Testis (tissue), 3 donors: ENCODE results near the gene GPC4. TPM values are rescaled to one million over a fixed set of nuclear protein-coding genes. Genes with fewer than 3 reads are reported as not detected.

ENCODE experiments used
- DNase-seq: peaks from one replicate; pipeline ENCODE4 v3.0.0-alpha.2; 2019
- H3K27ac ChIP-seq, 2 donors: fragments of 200-600 bp; sonication (generic); one replicate each; pipeline ENCODE4 v1.5.1; 2019
- H3K27me3 ChIP-seq: fragments of 200-600 bp; sonication (generic); one replicate; pipeline ENCODE4 v1.5.1; 2019
- H3K36me3 ChIP-seq: fragments of 200-600 bp; sonication (generic); one replicate; pipeline ENCODE4 v1.5.1; 2017; ENCODE audit warnings: low read depth; ENCODE audit errors: missing control alignments
- H3K4me1 ChIP-seq: fragments of 200-600 bp; sonication (generic); one replicate; pipeline ENCODE4 v1.5.1; 2019
- H3K4me3 ChIP-seq, 2 donors: fragments of 200-600 bp; sonication (generic); one replicate each; pipeline ENCODE4 v1.5.1; 2017 to 2019
- H3K9me3 ChIP-seq: fragments of 200-600 bp; sonication (generic); one replicate; pipeline ENCODE4 v1.5.1; 2017
- POLR2A ChIP-seq: fragments of 450-650 bp; IDR thresholded peaks from one replicate; pipeline ENCODE4 v1.6.1; 2017; ENCODE audit warnings: antibody characterized with exemption, mild to moderate bottlenecking, moderate library complexity
- WGBS, 2 donors: methylation state at CpG; one replicate each; pipeline ENCODE4 v1.1.5; 2018; 5-methylcytosine and 5-hydroxymethylcytosine counted together
- intact Hi-C: fragments of 100-400 bp; cut with DNase I; formaldehyde crosslinking; loops from one replicate; pipeline ENCODE4 v1.15.1; 2023; ENCODE audit warnings: low total_unique reads
- polyA plus RNA-seq: library from polyadenylated mRNA; stranded (reverse); fragments of 350-450 nt; fragmentation: Illumina TruSeq; extraction: RNeasy Lipid Tissue Mini Kit (QIAGEN cat#74804); gene quantifications from one replicate; pipeline ENCODE4 v1.2.3, GENCODE V29; 2014; ENCODE audit warnings: low read depth, low replicate concordance; ENCODE audit not compliant: insufficient read depth
- total RNA-seq, 2 donors: library from RNA; depleted of rRNA; stranded (reverse); fragments of >200 nt; gene quantifications; one replicate each; pipeline ENCODE4 v1.2.3, GENCODE V29; 2016
- TF ChIP-seq, protein P1 (sequence below), 3 experiments: fragments of 450-650 bp in 2 of 3; fragments of 200-600 bp in 1 of 3; sonication (generic) in 1 of 3; IDR thresholded peaks; one replicate each; pipeline ENCODE4 v1.5.1; 2016 to 2019; ENCODE audit warnings: antibody characterized with exemption in 3 of 3, mild to moderate bottlenecking in 2 of 3, moderate library complexity in 1 of 3

GPC4 gene
- total and polyA plus RNA-seq, 3 donors from 2014 or later: 13.8 to 17.8 (median 15.9) TPM

DNA sequence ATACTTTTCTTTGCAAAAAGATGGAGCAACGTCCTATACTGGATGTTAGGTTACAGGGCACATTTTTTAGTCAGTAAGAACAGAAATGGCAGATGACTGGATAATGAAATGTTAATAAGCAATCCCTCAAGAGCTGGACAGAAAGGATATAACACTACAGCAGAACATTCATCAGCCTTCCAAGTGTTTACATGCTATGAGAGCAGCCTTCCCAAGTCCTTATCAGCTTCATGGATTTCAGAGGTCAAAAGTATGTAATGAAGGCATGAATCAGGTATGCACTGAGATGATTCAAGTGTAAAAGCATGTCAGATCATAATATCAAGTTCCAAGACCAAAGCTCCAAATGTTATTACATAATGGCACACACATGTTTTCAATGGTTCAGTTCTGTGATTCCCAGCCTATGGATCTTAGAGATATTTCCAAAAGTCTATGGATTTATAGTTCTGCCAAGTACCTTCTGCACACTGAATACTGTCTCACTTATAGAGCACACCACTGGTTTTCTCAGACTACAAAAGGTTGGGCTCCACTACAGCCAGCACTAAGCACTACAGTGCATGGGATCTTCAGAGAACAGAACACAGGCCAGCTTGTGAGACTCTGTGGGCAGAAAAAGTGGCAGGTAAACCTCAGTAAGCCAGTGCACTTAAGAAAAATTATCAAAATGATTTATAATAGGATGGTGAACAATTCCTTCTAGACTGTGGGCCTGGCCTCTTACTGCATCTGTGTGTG, 49.2 kb downstream of the GPC4 start:
- no peak for DNase-seq
- WGBS, 2 donors: 42 to 52% methylated on average over 1 of the region's 1 CpG

DNA sequence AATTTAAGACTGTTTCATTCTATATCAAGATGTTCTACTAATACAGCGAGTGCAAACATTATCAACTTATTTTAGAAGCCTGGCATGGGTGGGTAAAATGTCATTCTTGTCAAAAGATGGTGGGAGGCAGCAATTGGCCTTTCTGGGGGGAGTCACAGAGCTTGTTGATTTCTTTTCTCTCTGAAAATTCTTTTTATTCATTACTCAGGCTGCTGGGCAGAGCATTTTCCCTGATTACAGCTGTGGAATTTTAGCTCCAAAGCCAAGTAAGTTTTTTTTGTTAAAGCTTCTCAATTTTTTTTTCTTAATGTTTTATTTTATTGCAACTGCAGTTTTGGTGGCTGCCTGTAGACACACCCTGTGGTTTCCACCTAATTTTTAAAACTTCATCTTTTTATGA, 50.4 kb downstream of the GPC4 start:
- no peak overlapping the region for H3K4me3 ChIP-seq
- no peak for DNase-seq
- H3K27me3 ChIP-seq: no peaks in the 10 kb centered on the region
- no peaks in the 10 kb centered on the region for H3K9me3 ChIP-seq
- no peaks in the 10 kb centered on the region for H3K36me3 ChIP-seq
- no peak for TF ChIP-seq POLR2A
- TF ChIP-seq, protein P1, sequence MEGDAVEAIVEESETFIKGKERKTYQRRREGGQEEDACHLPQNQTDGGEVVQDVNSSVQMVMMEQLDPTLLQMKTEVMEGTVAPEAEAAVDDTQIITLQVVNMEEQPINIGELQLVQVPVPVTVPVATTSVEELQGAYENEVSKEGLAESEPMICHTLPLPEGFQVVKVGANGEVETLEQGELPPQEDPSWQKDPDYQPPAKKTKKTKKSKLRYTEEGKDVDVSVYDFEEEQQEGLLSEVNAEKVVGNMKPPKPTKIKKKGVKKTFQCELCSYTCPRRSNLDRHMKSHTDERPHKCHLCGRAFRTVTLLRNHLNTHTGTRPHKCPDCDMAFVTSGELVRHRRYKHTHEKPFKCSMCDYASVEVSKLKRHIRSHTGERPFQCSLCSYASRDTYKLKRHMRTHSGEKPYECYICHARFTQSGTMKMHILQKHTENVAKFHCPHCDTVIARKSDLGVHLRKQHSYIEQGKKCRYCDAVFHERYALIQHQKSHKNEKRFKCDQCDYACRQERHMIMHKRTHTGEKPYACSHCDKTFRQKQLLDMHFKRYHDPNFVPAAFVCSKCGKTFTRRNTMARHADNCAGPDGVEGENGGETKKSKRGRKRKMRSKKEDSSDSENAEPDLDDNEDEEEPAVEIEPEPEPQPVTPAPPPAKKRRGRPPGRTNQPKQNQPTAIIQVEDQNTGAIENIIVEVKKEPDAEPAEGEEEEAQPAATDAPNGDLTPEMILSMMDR (IDR thresholded peaks at IDR 0.05): no peak
- WGBS, 2 donors: 14 to 19% methylated on average over 1 of the region's 1 CpG
- H3K27ac ChIP-seq: no peak overlapping the region
- intact Hi-C loops: no loop called here
- H3K4me1 ChIP-seq: peaks cover 3% of the 10 kb centered on the region

More for the DNA sequence above, 49.2 kb downstream of the GPC4 start:
- H3K36me3 ChIP-seq: no peaks in the 10 kb centered on the region
- H3K4me1 ChIP-seq: peaks cover 3% of the 10 kb centered on the region
- no peak overlapping the region for H3K27ac ChIP-seq
- no peaks in the 10 kb centered on the region for H3K9me3 ChIP-seq
- TF ChIP-seq, protein P1 (IDR thresholded peaks at IDR 0.05): no peak
- no peak for TF ChIP-seq POLR2A
- intact Hi-C loops: no loop called here
- no peak overlapping the region for H3K4me3 ChIP-seq
- H3K27me3 ChIP-seq: no peaks in the 10 kb centered on the region

DNA sequence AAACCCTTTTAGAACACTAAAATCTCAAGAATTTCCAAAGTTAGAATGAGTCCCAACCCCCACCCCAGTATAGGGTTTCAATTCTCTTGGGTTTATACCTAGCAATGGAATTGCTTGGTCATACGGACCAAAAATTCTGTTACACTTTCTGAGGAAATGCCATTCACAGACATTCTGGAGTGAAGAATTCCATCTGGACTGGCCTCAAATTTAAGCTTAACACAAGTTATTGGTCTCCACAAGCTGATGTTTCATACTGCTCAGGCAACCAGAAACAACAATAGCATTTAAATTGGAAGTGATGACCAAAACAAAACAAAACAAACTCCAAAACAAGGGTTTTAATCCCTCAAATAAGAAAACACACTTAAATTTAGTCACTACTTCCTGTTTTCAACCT, 51.1 kb downstream of the GPC4 start:
- Histone ChIP-seq H3K4me1 (peaks cover 3% of the 10 kb centered on the region), H3K9me3 (no peaks in the 10 kb centered on the region), H3K27me3 (no peaks in the 10 kb centered on the region), H3K4me3 (no peak overlapping the region), H3K27ac (no peak overlapping the region), H3K36me3 (no peaks in the 10 kb centered on the region)
- DNase-seq: no peak
- intact Hi-C loops: no loop called here
- TF ChIP-seq, protein P1 (IDR thresholded peaks at IDR 0.05): no peak
- TF ChIP-seq POLR2A: no peak
- 50 to 62% methylated on average over 1 of the region's 1 CpG for WGBS, 2 donors

DNA sequence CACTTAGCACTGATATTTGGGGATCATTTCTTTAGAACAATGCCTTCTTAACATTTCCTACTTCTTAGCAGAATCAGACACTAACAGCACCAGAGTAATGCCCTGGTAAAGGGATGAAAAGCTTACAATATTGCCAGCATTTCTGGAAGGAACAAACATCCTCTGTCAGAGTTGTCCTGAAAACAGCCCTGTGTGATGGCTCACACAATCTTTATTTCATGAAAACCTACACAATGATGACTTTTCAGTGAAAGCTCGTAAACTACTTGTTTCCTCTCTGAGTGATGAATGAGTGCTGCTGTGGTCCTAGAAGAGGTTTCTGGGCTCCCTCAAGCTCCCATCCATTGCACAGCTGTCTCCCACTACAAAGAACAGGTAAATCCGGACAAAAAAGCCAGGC, 52.8 kb downstream of the GPC4 start:
- H3K27me3 ChIP-seq: no peaks in the 10 kb centered on the region
- H3K4me3 ChIP-seq: no peak overlapping the region
- no peaks in the 10 kb centered on the region for H3K9me3 ChIP-seq
- WGBS, 2 donors: 80 to 89% methylated on average over 2 of the region's 2 CpGs
- no peak for DNase-seq
- no peak overlapping the region for H3K27ac ChIP-seq
- intact Hi-C loops: no loop called here
- no peak for TF ChIP-seq POLR2A
- TF ChIP-seq, protein P1 (IDR thresholded peaks at IDR 0.05): no peak
- peaks cover 3% of the 10 kb centered on the region for H3K4me1 ChIP-seq
- no peaks in the 10 kb centered on the region for H3K36me3 ChIP-seq

DNA sequence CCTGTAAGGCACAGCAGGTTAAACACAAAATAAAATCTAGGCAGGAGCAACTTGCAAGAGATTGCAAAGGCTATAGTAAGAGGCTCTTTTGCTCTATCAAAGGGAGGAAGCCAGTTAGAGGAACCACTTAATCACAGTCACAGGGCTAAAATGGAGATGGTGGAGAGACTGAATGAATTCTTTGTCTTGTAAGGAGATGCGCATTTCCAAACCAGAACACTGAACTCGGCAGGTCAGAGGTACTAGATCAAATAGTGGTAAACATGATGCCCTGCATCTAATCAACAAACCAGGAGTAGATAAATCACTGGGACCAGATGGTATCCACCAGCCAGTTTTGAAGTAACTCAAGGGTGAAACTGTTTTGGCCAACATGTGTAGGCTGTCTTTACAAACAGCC, 55.8 kb downstream of the GPC4 start:
- H3K4me1 ChIP-seq: peaks cover 2% of the 10 kb centered on the region
- WGBS, 2 donors: 83 to 88% methylated on average over 2 of the region's 2 CpGs
- TF ChIP-seq, protein P1 (IDR thresholded peaks at IDR 0.05): no peak
- no peak for TF ChIP-seq POLR2A
- H3K4me3 ChIP-seq: no peak overlapping the region
- H3K9me3 ChIP-seq: no peaks in the 10 kb centered on the region
- no peak overlapping the region for H3K27ac ChIP-seq
- H3K27me3 ChIP-seq: no peaks in the 10 kb centered on the region
- intact Hi-C loops: no loop called here
- no peaks in the 10 kb centered on the region for H3K36me3 ChIP-seq
- no peak for DNase-seq
